Liver (tissue), 9 donors: ENCODE results near the gene SH3PXD2A. TPM values are rescaled to one million over a fixed set of nuclear protein-coding genes. Genes with fewer than 3 reads are reported as not detected.

Source experiments
- DNase-seq: peaks from one replicate; pipeline ENCODE4 v3.0.0-alpha.2; 2017; ENCODE audit warnings: low spot score
- H3K27ac ChIP-seq, 2 donors: one replicate each; pipeline ENCODE4 v1.7.0; 2013; ENCODE audit warnings: inconsistent platforms in 2 of 2, low read length in 2 of 2, control low read depth in 1 of 2, low read depth in 1 of 2, mild to moderate bottlenecking in 1 of 2
- H3K27me3 ChIP-seq, 4 donors: one replicate each; pipeline versions ENCODE4 v1.6.1 to v1.7.0; 2013; ENCODE audit warnings: low read length in 3 of 4, inconsistent platforms in 1 of 4, mild to moderate bottlenecking in 1 of 4, moderate library complexity in 1 of 4; ENCODE audit not compliant: control insufficient read depth in 4 of 4, insufficient read depth in 4 of 4
- H3K36me3 ChIP-seq, 4 donors: one replicate each; pipeline versions ENCODE4 v1.6.1 to v1.7.0; 2013; ENCODE audit warnings: low read length in 3 of 4, mild to moderate bottlenecking in 3 of 4, low read depth in 1 of 4, moderate library complexity in 1 of 4; ENCODE audit not compliant: control insufficient read depth in 4 of 4, insufficient read depth in 3 of 4
- H3K4me1 ChIP-seq, 4 donors: one replicate each; pipeline versions ENCODE4 v1.6.1 to v1.7.0; 2013; ENCODE audit warnings: low read length in 3 of 4, mild to moderate bottlenecking in 3 of 4, moderate library complexity in 1 of 4; ENCODE audit not compliant: control insufficient read depth in 4 of 4, insufficient read depth in 4 of 4
- H3K4me3 ChIP-seq, 3 donors: one replicate each; pipeline versions ENCODE4 v1.6.1 to v1.7.0; 2013; ENCODE audit warnings: low read length in 3 of 3, control low read depth in 1 of 3, low read depth in 1 of 3, mild to moderate bottlenecking in 1 of 3
- H3K9ac ChIP-seq, 2 donors: one replicate each; pipeline ENCODE4 v1.7.0; 2013; ENCODE audit warnings: low read length in 2 of 2, mild to moderate bottlenecking in 2 of 2, moderate library complexity in 2 of 2, control low read depth in 1 of 2, low read depth in 1 of 2
- H3K9me3 ChIP-seq, 4 donors: one replicate each; pipeline versions ENCODE4 v1.6.1 to v1.7.0; 2013; ENCODE audit warnings: low read length in 3 of 4; ENCODE audit not compliant: control insufficient read depth in 4 of 4
- ATF3 ChIP-seq: IDR thresholded peaks from 2 replicates; pipeline ENCODE4 v1.6.1; 2016; ENCODE audit warnings: antibody characterized with exemption
- CTCF ChIP-seq: fragments of 150-350 bp; IDR thresholded peaks from 2 replicates; pipeline ENCODE4 v1.5.1; 2017; ENCODE audit warnings: improper control_type of control experiment, low read depth, low read length; ENCODE audit not compliant: missing input control
- EGR1 ChIP-seq, 2 donors: IDR thresholded peaks; 2 replicates each; pipeline ENCODE4 v1.6.1; 2016 to 2018; ENCODE audit warnings: antibody characterized with exemption in 2 of 2, low read depth in 2 of 2
- FOXA1 ChIP-seq: IDR thresholded peaks from 2 replicates; pipeline ENCODE4 v1.6.1; 2016; ENCODE audit warnings: antibody characterized with exemption
- FOXA2 ChIP-seq: IDR thresholded peaks from 2 replicates; pipeline ENCODE4 v1.6.1; 2016; ENCODE audit warnings: antibody characterized with exemption
- GABPA ChIP-seq, 2 donors: IDR thresholded peaks in 1 of 2; conservative IDR thresholded peaks in 1 of 2; 2 replicates each; pipeline ENCODE4 v1.6.1; 2016; ENCODE audit warnings: antibody characterized with exemption in 2 of 2, mild to moderate bottlenecking in 1 of 2, moderate library complexity in 1 of 2
- HNF4A ChIP-seq, 2 donors: conservative IDR thresholded peaks; 2 replicates each; pipeline ENCODE4 v1.6.1; 2016; ENCODE audit warnings: antibody characterized with exemption in 2 of 2, mild to moderate bottlenecking in 2 of 2
- HNF4G ChIP-seq: IDR thresholded peaks from 2 replicates; pipeline ENCODE4 v1.6.1; 2016; ENCODE audit warnings: antibody characterized with exemption
- JUND ChIP-seq, 2 donors: IDR thresholded peaks; 2 replicates each; pipeline ENCODE4 v1.6.1; 2016; ENCODE audit warnings: antibody characterized with exemption in 2 of 2
- MAX ChIP-seq: IDR thresholded peaks from 2 replicates; pipeline ENCODE4 v1.6.1; 2016; ENCODE audit warnings: antibody characterized with exemption
- NR2F2 ChIP-seq: IDR thresholded peaks from 2 replicates; pipeline ENCODE4 v1.6.1; 2016; ENCODE audit warnings: antibody characterized with exemption
- RAD21 ChIP-seq, 2 donors: IDR thresholded peaks; 2 replicates each; pipeline ENCODE4 v1.6.1; 2016; ENCODE audit warnings: antibody characterized with exemption in 2 of 2, mild to moderate bottlenecking in 2 of 2
- RXRA ChIP-seq, 2 donors: IDR thresholded peaks; 2 replicates each; pipeline ENCODE4 v1.6.1; 2017 to 2018; ENCODE audit warnings: antibody characterized with exemption in 2 of 2, mild to moderate bottlenecking in 1 of 2
- SP1 ChIP-seq: IDR thresholded peaks from 2 replicates; pipeline ENCODE4 v1.6.1; 2018; ENCODE audit warnings: antibody characterized with exemption, mild to moderate bottlenecking
- TAF1 ChIP-seq: conservative IDR thresholded peaks from 2 replicates; pipeline ENCODE4 v1.6.1; 2016; ENCODE audit warnings: antibody characterized with exemption, mild to moderate bottlenecking
- YY1 ChIP-seq: IDR thresholded peaks from 2 replicates; pipeline ENCODE4 v1.6.1; 2016; ENCODE audit warnings: antibody characterized with exemption, mild to moderate bottlenecking
- ZBTB33 ChIP-seq: IDR thresholded peaks from 2 replicates; pipeline ENCODE4 v1.6.1; 2016; ENCODE audit warnings: antibody characterized with exemption
- WGBS: extraction: QIAGEN DNeasy Blood & Tissue Kit; methylation state at CpG from one replicate; pipeline ENCODE4 v1.1.7; 2013; 5-methylcytosine and 5-hydroxymethylcytosine counted together
- polyA plus RNA-seq, 2 donors: library from polyadenylated mRNA; stranded (reverse) in 1 of 2; unstranded in 1 of 2; fragments of 200-250 nt in 1 of 2; fragments of >200 nt in 1 of 2; fragmentation: Nextera tagmentation in 1 of 2; extraction: Ambion mirVana in 1 of 2; gene quantifications; one replicate each; pipeline versions ENCODE4 v1.2.1 to v1.2.3, GENCODE V29; 2013 to 2015
- total RNA-seq, 2 donors: library from RNA; depleted of rRNA; stranded (reverse); fragments of >200 nt; gene quantifications; one replicate each; pipeline ENCODE4 v1.2.3, GENCODE V29; 2014
- donor health status: healthy.
- donor health status: healthy.
- donor health status: healthy.
- donor health status: healthy.
- donor health status: healthy.

The SH3PXD2A gene
- total and polyA plus RNA-seq, 4 donors: 0.82 to 5.5 (median 3.9) TPM

GRCh38 chr10:103657061-103657591 is 198.2 kb downstream of the SH3PXD2A start:
- 96% methylated on average over 4 of the region's 4 CpGs for WGBS
- H3K27me3 ChIP-seq: no peaks in the 10 kb centered on the region
- H3K36me3 ChIP-seq: peaks cover 0 to 4% (median 3%) of the 10 kb centered on the region in 4 donors
- H3K4me3 ChIP-seq: no peak overlapping the region
- peaks cover 21 to 60% (median 46%) of the 10 kb centered on the region in 4 donors for H3K4me1 ChIP-seq
- no peak overlapping the region for H3K27ac ChIP-seq
- no peak for DNase-seq
- H3K9me3 ChIP-seq: no peaks in the 10 kb centered on the region
- H3K9ac ChIP-seq: no peak overlapping the region
- no peak for TF ChIP-seq HNF4G
- TF ChIP-seq ATF3: no peak
- no peak for TF ChIP-seq YY1
- TF ChIP-seq FOXA1: no peak
- no peak for TF ChIP-seq ZBTB33
- no peak for TF ChIP-seq RXRA (IDR thresholded peaks at IDR 0.05)
- TF ChIP-seq FOXA2: no peak

- Histone ChIP-seq H3K9me3 (no peaks in the 10 kb centered on the region), H3K27ac (no peak overlapping the region), H3K4me1 (peaks cover 32 to 68% (median 59%) of the 10 kb centered on the region in 4 donors), H3K9ac (no peak overlapping the region), H3K4me3 (no peak overlapping the region), H3K27me3 (no peaks in the 10 kb centered on the region), H3K36me3 (peaks cover 0 to 4% (median 3%) of the 10 kb centered on the region in 4 donors)
- 88% methylated on average over 4 of the region's 4 CpGs for WGBS
- TF ChIP-seq ATF3 (no peak), HNF4A (conservative IDR thresholded peaks at IDR 0.05) (no peak), FOXA2 (no peak), FOXA1 (no peak), GABPA (IDR thresholded peaks at IDR 0.05 in 1 of 2, conservative IDR thresholded peaks at IDR 0.05 in 1 of 2) (no peak), YY1 (no peak), JUND (IDR thresholded peaks at IDR 0.05) (no peak), RAD21 (IDR thresholded peaks at IDR 0.05) (no peak), NR2F2 (no peak), SP1 (no peak), HNF4G (no peak), ZBTB33 (no peak), EGR1 (IDR thresholded peaks at IDR 0.05; ENCODE audit: low read depth in 2 of 2) (no peak), MAX (no peak), CTCF (no peak), TAF1 (no peak)
- DNase-seq: no peak
These were observed 200.5 kb downstream of the SH3PXD2A start for GRCh38 chr10:103654925-103655324.
